HG03097 (cell line): ENCODE results near the gene SREK1IP1.

Experiments used
- ATAC-seq: cut with Tn5 transposase; IDR thresholded peaks from one replicate; pipeline ENCODE4 v1.9.1; 2021; ENCODE audit not compliant: unreplicated experiment, low FRiP score

SREK1IP1 gene

DNA sequence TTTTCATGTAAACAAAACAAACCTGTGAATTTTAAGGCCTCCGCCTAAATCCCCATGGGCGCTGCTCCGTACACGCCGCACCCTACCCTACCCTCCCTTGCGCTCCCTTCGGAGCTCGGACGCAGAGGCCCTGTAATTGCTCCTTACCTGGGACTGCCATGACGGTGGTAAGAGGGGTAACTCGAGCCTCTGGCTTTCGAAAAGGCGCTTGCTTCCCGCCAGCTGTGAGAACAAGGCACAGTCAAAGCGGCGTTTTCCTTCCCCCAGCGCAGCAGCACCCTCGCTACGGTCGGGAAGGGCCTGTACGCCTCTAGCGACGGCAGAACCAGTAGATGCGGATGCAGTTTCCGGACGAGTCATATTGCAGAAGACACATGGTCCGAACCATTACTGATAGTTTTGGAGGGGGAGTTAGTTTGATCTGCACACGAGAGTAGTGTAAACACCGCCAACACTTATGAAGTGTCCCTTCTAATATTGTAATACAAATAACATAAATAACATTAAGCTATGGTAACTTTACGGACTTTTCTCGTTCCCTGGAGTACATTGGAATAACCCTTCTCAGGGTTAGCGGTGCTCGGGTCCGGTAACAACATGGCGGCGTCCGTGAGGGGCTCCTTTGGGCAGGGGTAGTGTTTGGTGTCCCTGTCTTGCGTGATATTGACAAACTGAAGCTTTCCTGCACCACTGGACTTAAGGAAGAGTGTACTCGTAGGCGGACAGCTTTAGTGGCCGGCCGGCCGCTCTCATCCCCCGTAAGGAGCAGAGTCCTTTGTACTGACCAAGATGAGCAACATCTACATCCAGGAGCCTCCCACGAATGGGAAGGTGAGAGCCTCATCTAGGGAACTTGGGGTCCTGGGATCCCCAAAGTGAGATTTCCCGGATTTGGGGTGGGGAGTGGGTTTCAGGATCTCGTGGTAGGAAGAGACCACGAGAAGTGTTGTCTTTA lies at the start of gene SREK1IP1, which contains the start of gene CWC27:
Gene SREK1IP1 (minus strand): TSS at position 334 of the 955 bp plus-strand sequence. CDS start 174 bp downstream, at position 160.
Gene CWC27 (plus strand): TSS at position 573 of the 955 bp plus-strand sequence. CDS start 217 bp downstream, at position 790.
- peak; percentile 97 for ATAC-seq

DNA sequence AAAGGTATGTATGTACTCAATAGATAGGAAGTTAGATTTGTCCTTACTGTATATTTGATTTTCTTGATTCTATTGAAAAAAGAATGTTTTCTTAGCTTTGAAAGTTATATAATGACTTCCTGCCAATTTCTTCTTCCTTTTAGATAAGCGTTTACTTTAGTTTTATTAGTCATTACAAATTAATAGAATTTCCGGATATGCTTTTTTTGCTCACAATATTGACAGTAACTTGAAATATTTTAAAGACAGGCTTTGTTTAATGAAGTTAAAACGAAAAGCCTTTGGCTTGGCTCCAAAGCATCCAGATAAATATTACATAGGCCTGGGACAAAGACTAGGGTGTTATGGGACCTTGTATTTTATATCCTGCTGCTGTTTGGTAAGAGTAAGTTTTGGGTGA lies 49.8 kb upstream of the SREK1IP1 start:
- no peak for ATAC-seq

DNA sequence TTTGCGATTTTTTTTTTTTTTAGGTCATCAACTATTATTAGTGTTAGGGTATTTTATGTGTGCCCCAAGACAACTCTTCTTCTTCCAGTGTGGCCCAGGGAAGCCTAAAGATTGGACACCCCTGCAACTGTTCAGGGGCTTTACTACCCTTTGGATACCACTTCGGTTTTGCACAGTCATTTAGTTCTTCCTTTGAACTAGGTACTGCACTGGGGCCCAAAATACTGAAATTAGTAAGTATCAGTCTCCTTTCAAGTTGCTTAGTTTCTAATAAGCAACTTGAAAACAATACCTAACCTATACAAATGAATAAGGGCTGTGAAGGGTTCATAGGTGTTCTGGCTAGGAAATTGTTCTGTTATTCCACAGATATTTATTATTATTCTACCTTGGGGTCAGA lies 45.6 kb upstream of the SREK1IP1 start:
- ATAC-seq, result peak; percentile 89

DNA sequence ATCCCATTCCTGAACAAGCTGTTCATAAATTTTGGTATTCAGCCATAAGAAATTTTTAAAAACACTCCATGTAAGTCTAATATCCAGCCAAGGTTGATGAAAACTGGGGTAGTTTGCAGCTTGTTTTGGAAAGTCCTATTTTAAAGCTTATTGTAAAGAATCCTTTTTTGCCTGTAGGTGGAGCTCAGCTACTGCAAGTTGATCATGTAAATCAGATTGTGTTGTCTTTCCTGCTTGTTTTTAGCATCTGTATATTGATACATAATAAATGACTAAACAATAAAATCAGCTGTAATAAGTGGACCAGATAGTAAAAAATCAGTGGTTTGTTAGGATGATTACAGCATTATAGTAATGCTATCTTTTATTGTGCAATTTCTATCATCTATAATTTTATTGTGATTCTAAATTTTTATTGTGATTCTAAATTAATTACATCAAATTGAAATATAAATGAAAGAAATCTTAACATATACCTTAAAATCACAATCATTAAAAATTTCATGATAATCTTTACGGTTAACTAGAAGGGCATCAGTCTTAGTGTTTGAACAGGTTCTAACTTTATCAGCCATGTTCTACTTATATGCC lies 42.7 kb upstream of the SREK1IP1 start:
- ATAC-seq, result no peak

DNA sequence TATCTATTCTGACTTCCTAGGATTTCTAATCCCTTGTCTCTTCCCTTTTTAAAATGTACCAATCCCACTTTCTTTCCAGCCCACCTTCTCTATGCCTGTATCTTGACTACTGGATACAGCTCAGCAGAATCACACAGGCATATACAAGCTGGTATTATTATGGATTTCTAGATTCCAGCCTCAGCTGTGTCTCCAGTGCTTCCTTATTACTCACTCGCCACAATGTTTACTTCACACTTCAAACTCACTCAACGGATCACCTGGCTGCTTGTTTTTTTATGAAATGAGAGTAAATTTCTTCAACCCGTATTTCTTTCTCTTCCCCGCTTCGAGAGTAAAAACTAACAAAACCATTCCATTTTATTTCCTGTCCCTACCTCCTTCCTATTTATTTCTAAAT lies 39.0 kb upstream of the SREK1IP1 start:
- no peak for ATAC-seq

DNA sequence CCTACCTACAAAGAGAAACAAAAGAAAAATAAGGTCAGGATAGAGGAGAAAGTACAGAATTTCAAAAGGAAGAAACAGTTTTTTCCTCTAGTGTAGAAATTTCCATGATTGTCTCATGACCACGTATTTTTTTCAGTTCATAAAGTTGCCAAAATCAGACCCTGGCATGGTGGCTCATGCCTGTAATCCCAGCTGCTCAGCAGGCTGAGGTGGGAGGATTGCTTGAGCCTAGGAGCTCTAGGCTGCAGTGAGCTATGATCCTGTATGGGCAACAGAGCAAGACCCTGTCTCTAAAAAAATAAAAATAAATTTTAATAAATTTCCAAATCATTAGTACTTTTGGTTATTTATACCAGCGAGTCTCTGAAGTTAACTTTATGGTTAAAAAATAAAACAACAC lies 38.0 kb upstream of the SREK1IP1 start:
- ATAC-seq, result no peak

DNA sequence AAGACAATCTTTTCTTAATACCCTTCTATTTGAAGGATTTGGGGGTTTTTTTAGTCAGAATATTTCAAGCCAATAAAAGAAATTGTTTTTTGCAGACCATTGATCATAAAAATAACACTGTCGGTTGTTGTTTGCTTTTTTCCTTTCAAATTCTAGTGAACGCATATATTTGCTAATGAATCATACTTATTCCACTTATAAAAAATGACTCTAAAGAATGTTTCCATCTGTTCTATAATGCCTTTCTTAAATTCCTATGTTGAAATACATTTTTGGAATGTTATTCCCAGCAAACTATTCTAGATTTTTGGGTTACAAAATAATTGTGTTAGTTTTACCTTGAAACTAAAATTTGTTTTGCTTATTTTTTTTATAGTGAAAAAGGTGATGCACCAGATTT lies 32.4 kb upstream of the SREK1IP1 start:
- no peak for ATAC-seq

DNA sequence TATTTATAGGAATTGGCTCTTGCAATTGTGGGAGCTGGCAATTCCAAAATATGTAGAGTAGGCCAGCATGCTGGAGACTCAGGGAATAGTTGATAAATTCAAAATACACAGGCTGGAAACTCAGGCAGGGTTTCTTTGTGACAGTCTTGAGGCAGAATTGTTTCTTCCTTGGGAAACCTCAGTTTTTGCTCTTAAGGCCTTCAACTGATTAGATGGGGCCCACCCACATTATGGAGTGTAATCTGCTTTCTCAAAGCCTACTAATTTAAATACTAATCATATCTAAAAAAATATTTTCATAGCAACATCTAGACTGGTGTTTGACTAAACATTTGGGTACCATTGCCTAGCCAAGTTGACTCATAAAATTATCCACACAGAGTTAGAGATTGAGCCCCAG lies 27.8 kb upstream of the SREK1IP1 start:
- no peak for ATAC-seq

DNA sequence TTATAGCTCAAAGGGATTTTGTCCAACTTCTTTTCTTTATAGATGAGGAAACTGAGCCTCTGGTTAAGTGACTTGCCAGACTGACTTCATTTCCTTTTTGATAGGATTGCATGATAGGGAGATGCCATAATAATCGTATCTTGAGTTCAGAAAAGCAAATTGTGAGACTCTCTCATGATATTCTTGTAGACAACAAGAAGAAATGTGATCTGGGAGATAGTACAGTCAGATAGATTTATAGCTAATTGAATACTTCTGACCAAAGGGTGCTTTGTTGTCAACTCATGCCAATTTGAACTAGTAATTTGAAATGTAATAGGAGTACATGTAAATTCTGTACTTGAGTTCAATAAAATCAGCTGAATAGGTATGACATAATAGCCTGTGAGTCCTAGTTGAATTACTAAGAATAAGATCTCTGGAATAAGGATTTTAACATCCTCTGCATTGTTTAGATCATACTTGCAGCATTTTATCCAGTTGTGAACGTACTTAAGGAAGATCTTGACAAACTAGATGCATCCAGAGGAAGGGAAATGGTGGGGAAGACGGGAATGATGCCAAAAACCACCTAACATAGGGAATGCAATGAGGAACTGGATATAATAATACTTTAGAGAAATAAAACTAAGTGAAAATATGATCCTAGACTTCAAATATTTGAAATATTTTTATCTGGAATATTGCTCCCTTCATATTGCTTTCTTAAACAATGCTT lies 25.7 kb upstream of the SREK1IP1 start:
- no peak for ATAC-seq

DNA sequence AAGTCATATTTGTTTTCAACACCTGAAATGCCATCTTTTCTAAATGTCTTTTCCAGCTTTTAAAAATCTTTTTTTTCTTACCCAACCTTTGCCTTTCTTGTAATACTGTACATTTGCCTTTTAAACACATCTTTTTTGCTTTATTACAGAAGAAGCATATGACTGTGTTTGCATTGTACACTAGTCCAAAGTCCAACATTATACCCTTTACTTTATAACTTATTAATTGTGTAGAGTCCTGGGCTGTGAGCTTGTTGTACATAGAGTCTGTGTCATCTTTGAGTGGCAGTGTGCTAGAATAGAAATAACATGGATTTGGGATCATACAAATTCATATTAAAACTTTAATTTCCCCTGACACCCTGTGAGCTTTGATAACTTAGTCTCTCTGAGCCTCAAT lies 24.0 kb upstream of the SREK1IP1 start:
- ATAC-seq, result no peak

DNA sequence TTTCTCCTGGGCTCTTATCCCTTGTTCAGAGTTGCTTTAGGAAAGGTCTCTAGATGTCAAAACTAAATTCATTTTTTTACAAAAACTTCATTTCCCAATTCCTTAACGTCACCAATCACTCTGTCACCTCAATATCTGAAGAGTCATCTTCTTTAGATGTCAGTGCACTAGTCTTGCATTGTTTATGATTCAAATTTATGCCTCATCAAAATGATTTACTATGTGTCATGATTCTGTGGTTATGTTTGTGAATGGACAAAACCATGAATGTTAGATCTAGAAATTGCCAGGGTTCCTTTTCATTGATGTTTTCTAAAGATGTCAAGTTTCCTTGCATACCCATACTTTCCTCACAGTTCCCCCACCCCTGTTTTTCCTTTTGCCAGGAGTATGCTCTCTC lies 21.7 kb upstream of the SREK1IP1 start:
- ATAC-seq, result no peak

DNA sequence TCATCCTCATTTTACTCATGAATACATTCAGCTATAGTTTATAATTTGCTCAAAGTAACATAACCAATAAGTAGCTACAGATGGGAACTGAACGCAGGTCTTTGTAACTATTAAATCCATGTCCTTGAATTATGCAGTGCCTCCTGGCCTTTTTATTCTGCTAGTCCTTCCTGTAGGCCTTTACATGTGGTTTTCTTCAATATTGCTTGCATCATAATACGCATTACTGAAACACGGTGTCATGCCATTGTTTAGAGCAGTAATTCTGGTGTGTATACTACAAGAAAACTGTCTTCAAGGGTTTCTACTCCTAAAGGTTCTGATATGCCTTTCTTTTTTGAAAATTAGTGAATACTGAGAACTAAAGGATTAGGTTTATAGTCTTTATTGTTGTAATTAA lies 21.0 kb upstream of the SREK1IP1 start:
- ATAC-seq, result no peak

DNA sequence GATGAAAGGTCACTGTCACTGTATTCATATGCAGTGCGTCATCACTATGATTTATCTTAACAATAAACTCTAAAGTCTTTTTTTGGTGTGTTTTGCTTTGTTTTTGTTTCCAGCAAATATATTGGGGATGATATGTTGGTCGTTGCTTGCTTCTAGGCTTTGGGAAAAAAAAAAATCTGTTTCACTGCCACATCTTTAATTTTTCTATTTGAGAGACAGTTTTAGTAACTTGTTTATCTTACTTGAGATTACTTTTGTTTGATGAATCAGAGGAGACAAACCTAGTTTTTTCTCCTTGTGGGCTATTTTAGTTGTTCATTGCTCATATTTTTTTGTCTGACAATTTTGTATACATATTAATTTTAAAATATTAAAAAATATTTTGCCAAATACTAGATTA lies 19.7 kb upstream of the SREK1IP1 start:
- no peak for ATAC-seq

DNA sequence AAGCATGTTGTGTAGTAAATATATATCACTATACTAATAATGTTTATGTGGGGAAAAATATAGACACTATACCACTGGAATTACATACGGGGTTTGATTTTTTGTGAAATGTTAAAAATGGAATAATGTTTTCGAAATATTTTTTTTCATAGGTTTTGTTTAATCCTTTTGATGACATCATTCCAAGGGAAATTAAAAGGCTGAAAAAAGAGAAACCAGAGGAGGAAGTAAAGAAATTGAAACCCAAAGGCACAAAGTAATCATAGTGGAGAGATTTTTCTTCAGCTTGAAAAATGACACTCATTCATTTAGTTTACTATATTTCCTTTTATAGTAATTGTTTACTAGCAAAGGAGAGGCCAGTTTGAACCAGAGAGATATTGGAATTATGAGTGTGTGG lies 17.9 kb upstream of the SREK1IP1 start:
- no peak for ATAC-seq

DNA sequence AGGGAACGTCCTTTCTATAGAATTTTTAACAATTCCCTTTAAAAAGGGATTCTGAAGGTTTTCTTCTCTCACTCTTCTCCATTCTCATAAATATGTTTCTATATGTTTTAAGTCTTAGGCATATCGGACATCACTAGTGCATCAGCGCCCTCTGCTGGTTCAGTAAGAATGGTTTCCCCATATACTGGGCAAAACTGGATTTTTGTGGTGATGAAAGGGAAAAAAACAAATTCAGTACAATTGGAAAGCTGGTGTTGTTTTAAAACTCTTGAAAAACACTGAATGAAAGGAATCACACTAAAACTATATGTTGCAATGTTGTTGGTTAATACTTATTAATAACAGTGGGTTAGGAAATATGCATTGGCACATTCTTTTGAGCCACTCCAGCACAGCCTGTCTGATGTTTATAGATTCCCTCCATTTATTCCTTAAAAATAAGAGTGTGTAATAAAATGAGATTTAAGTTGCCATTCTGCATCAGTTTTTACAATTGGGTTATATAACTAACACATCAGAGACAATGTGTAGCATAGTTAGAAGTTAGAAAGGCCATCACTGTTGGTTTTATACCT lies 16.0 kb upstream of the SREK1IP1 start:
- ATAC-seq, result no peak

DNA sequence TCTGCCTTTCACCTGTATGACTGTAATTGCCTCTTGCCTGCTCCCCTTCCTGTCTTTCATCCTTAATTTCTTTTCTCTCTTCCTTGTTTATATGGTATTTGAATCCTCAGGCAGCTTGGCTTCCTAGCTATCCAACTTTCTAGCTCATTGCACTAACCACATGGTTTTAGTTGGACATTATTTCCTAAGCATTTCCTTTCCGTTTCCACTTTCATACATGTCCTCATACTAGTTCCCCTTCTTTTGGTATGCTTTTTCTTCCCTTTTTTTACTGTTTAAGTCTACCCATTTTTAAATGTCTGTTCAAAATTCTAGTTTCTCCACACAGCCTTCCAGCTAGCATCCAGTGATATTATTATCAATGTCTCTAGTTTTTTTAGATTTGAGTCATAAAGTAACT lies 6.8 kb upstream of the SREK1IP1 start:
- no peak for ATAC-seq

DNA sequence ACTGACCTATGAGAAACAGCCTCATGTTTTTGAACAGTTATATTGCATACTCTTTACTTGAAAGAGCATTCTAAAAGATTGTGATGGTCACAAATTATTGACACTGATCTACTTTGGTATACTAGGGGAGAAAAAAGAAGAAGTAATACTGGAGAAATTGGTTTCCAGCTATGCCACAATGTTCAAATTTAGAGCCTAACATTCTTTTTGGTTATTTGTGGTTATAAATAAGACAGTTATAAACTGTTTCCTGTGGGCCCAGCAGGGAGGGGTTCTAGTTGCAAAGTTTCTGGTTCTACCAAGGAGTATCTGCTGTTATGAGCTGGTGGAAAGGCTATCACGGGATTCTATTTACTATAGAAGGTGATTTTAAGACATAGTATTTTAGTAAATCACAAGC lies 5.0 kb upstream of the SREK1IP1 start:
- no peak for ATAC-seq

DNA sequence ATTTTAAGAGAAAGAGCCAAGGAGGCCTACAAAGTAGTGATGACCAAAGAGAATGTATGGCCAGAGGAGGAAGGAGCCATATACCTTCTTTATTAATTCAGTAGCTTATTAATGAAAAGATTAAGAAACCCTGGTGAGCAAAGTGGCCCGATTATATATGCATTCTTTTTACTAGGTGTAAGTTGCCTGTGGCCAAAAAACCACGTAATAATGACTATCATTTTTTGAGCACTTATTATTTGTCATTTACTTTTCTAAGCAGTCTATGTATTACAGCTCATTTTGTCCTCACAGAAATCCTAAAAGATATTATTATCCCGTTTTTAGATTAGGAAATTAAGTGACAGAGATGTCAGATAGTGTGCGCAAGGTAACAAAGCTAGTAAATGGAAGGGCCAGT lies 3.2 kb upstream of the SREK1IP1 start:
- no peak for ATAC-seq

DNA sequence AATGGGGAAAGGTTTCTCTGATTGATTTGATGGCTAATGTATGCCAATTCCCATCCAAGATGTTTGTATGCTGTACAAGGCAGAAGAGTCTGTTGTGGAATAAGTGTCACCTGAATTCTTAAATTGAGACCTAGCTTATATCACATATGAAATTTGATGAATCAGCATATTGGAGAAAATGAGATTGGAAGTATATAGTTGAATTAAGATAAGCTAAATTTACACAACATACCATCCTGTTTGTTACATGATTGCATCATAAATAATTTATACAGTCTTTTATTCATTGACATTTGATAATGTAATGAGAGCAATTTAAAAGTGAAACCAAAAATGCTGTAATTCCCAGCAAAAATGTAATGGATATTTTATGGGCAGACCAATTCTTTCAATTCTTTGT lies 1.4 kb upstream of the SREK1IP1 start:
- ATAC-seq, result no peak

DNA sequence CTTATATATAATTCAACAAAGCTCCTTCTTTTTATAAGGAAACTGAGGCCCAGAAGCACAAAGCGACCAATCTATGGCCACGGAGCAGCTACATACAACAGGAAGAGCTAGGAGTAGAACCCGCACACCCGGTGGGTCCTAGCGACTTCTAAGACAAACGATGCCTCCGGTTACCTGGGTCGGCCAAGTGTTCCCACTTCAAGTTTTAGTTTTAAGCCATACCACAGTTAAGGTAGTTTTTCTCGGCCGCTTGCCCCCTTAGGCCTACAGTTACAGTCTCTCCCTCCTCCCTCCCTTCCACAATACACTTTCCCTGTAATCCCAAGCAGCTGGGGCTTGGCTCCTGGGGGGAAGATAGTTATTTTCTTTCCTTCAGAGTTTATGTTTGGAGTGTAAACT lies 533 bp downstream of the SREK1IP1 start:
- no peak for ATAC-seq

DNA sequence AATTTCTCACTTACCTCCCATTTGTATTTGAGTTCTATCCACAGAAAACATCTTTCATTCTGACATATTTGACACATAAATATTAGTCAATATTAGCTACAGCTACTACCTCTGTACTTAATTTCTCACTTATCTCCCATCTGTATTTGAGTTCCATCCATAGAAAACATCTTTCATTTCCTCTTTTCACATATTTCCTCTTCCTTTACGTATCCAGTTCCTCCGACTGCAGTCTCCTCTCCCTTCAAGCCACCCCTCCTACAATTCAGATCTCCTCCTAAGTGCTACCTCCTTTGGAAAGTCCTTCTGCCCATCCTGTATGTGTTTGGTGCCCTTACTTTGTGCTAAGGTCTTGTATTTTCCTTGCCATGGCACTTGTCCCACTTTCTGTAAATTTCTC lies 1.6 kb downstream of the SREK1IP1 start:
- no peak for ATAC-seq
